ENCODE data around the gene PRKCH. TPM values are rescaled to one million over a fixed set of nuclear protein-coding genes. Genes with fewer than 3 reads are reported as not detected.

Gene PRKCH
- total and polyA plus RNA-seq, 9 of the 15 experiments (the other 6 are each of a cell fraction or from before 2014, with no cell fraction given), result 0.61 to 4.4 (median 4.0) TPM

- TF ChIP-seq, protein P1, sequence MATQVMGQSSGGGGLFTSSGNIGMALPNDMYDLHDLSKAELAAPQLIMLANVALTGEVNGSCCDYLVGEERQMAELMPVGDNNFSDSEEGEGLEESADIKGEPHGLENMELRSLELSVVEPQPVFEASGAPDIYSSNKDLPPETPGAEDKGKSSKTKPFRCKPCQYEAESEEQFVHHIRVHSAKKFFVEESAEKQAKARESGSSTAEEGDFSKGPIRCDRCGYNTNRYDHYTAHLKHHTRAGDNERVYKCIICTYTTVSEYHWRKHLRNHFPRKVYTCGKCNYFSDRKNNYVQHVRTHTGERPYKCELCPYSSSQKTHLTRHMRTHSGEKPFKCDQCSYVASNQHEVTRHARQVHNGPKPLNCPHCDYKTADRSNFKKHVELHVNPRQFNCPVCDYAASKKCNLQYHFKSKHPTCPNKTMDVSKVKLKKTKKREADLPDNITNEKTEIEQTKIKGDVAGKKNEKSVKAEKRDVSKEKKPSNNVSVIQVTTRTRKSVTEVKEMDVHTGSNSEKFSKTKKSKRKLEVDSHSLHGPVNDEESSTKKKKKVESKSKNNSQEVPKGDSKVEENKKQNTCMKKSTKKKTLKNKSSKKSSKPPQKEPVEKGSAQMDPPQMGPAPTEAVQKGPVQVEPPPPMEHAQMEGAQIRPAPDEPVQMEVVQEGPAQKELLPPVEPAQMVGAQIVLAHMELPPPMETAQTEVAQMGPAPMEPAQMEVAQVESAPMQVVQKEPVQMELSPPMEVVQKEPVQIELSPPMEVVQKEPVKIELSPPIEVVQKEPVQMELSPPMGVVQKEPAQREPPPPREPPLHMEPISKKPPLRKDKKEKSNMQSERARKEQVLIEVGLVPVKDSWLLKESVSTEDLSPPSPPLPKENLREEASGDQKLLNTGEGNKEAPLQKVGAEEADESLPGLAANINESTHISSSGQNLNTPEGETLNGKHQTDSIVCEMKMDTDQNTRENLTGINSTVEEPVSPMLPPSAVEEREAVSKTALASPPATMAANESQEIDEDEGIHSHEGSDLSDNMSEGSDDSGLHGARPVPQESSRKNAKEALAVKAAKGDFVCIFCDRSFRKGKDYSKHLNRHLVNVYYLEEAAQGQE (IDR thresholded peaks at IDR 0.05; ENCODE audit: borderline replicate concordance), result no peak
- TF ChIP-seq, protein P1 (CRISPR knock-in tag; IDR thresholded peaks at IDR 0.05; ENCODE audit: low read depth), result no peak
- TF ChIP-seq ERF (CRISPR knock-in tag; IDR thresholded peaks at IDR 0.05) (no peak), RBFOX2 (IDR thresholded peaks at IDR 0.05; ENCODE audit: low read depth, low read length) (no peak), ZNF512 (tag; IDR thresholded peaks at IDR 0.05) (no peak)
Measured at GRCh38 chr14:61382842-61383241, 61.5 kb downstream of the PRKCH start (continued).
